GM13977 (cell line): ENCODE data around the gene CACHD1.
"Not testable (repeated sequence)": the region's sequence is repeated elsewhere in the genome, so short reads cannot be mapped to it uniquely, and the experiment has no call there.

Source experiments
- DNase-seq: peaks from one replicate; pipeline ENCODE4 v3.0.0; 2012; ENCODE audit warnings: low spot score
- in situ Hi-C: fragments of 300-500 bp; cut with MboI; formaldehyde crosslinking; loops from one replicate; pipeline ENCODE4 v1.12.0; 2022; ENCODE audit warnings: low sequenced_read_pairs, low pct_unique_long_range_greater_than_20kb, mixed read lengths, inconsistent platforms; ENCODE audit not compliant: unreplicated experiment
- TF ChIP-seq, protein P1 (sequence below): IDR thresholded peaks from 2 replicates; pipeline ENCODE4 v1.5.1; 2012; ENCODE audit warnings: mild to moderate bottlenecking, control low read depth; ENCODE audit not compliant: insufficient read depth; ENCODE audit errors: extremely low read depth, missing control alignments

The CACHD1 gene

DNA sequence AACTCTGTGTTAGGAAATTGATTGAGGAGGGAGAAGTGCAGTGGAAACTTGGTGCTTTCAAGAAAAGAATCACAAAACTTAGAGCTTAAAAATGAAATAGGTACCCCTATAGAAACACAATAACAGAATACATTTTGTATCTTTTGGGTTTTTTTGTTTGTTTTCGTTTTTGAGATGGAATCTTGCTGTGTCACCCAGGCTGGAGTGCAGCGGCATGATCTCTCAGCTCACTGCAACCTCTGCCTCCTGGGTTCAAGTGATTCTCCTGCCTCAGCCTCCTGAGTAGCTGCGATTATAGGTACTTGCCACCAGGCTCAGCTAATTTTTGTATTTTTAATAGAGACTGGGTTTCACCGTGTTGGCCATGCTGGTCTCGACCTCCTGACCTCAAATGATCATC, 223.5 kb downstream of the CACHD1 start:
- DNase-seq = no peak
- TF ChIP-seq, protein P1, sequence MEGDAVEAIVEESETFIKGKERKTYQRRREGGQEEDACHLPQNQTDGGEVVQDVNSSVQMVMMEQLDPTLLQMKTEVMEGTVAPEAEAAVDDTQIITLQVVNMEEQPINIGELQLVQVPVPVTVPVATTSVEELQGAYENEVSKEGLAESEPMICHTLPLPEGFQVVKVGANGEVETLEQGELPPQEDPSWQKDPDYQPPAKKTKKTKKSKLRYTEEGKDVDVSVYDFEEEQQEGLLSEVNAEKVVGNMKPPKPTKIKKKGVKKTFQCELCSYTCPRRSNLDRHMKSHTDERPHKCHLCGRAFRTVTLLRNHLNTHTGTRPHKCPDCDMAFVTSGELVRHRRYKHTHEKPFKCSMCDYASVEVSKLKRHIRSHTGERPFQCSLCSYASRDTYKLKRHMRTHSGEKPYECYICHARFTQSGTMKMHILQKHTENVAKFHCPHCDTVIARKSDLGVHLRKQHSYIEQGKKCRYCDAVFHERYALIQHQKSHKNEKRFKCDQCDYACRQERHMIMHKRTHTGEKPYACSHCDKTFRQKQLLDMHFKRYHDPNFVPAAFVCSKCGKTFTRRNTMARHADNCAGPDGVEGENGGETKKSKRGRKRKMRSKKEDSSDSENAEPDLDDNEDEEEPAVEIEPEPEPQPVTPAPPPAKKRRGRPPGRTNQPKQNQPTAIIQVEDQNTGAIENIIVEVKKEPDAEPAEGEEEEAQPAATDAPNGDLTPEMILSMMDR = no peak
- in situ Hi-C loops = loop anchor here (25.0 kb wide), 1 partner anchor 519 kb away; no protein-coding TSS in a partner anchor

DNA sequence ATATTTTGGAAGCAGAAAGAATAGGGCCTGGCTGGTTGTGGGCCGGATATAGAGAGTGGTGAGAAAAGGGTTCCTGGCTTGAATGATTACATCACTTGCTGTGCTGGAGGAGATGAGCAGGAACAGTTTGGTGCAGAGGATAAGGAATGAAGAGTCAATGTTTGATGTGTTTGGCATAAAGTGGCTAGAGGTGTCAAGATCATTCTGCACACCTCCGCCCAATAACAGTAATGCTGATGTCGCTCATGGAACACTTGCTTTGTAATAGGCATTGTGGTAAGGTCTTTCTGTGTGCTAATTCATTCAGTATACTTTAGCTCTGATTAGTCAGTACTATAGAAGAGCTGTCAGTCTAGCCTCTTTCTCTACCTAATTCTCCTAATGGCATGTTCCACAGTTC, 226.9 kb downstream of the CACHD1 start:
- TF ChIP-seq, protein P1 = no peak
- DNase-seq = no peak
- in situ Hi-C loops = loop anchor here (25.0 kb wide), 1 partner anchor 515 kb away; no protein-coding TSS in a partner anchor

DNA sequence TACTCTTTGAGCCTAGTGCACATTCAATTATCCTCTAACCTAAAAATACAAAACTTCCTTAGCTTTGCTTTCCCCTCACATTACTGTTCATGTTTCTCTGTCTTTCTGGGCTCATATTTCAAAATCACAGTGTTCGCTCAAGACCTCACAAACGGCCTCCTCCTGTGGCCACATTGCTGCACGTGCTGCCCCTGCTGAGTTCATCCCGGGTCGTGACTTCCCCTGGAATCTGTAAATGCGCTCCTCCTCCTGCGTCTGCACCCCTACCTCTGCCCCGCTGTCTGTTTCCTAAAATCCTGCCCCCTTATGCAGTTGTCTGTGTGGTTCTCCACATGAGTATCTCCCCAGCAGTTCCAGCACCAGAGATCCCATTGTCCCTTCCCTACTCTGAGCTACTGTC, 229.4 kb downstream of the CACHD1 start:
- DNase-seq = no peak
- in situ Hi-C loops = loop anchor here (25.0 kb wide), 1 partner anchor 513 kb away; no protein-coding TSS in a partner anchor
- TF ChIP-seq, protein P1 = no peak

DNA sequence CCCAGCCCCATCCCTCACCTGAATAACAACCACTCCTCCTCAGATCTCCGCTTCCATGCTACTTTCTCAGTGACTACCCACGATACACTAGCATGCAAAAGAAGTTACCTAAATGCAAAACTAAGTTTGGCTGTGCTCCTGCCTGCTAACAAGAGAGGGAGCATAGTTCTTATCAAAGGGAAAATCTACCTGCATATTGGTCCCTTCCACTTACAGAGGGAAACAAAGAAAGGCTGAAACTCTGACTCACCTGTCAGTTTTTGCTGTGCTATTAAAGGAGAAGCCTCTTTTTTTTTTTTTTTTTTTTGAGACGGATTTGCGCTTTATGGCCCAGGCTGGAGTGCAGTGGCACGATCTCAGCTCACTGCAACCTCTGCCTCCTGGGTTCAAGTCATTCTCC, 231.1 kb downstream of the CACHD1 start:
- no peak for DNase-seq
- in situ Hi-C loops = no loop called here
- TF ChIP-seq, protein P1 = no peak

DNA sequence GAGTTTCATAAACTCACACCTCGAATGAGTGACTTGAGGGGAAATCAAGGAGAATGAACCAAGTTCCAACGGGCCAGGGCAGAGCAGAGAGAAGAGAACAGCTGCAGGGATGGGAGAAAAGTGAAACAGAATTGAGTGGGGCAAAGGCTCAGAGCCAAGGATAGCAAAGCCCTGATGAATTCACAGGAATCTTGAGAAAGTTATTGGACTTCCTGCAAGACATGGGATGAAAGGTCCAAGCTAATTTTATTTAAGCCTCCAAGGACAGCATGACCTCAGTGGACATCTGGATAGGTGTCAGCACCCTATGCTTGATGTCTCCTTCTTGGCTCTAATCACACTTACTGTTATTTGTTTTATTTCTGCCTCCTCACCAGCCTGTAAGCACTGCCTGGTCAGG, 232.0 kb downstream of the CACHD1 start:
- in situ Hi-C loops = no loop called here
- DNase-seq = no peak

DNA sequence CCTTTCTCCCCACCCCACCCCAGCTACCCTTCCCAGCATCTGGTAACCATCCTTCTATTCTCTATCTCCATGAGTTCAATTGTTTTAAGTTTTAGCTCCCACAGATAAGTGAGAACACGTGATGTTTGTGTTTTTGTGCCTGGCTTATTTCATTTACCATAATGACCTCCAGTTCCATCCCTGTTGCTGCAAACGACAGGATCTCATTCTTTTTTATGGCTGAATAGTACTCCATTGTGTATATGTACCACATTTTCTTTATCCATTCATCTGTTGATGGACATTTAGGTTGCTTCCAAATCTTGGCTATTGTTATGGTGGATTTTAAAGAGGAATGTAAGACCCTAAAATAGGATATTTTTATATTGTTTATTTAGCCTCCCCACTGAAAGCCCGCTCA, 232.7 kb downstream of the CACHD1 start:
- DNase-seq, in situ Hi-C loops: not testable (repeated sequence)

More for the DNA sequence above, 232.0 kb downstream of the CACHD1 start:
- TF ChIP-seq, protein P1 = no peak

DNA sequence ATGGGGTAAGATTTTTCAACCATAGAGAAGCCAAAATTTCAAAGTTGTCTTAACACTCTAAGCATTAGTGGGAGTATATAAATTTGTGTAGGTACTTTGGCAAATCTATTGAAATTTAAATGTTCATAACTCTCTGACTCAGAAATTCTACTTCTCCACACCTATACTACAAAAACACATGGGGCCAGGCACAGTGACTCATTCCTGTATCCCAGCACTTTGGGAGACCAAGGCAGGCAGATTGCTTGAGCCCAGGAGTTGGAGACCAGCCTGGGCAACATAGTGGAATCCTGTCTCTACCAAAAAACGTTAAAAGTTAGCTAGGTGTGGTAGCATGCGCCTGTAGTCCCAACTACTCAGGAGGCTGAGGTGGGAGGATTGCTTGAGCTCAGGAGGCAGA, 233.7 kb downstream of the CACHD1 start:
- no peak for DNase-seq
- TF ChIP-seq, protein P1 = no peak
- in situ Hi-C loops = no loop called here
